Breast epithelium (tissue), 3 donors: Measurements from ENCODE around the gene TCL1A.

Source experiments
- POLR2A ChIP-seq: fragments of 450-650 bp; IDR thresholded peaks from one replicate; pipeline ENCODE4 v1.6.1; 2016; ENCODE audit warnings: antibody characterized with exemption, mild to moderate bottlenecking, moderate library complexity
- TF ChIP-seq, protein P1 (sequence below), 3 donors: fragments of 450-650 bp; IDR thresholded peaks; one replicate each; pipeline ENCODE4 v1.5.1; 2016 to 2017; ENCODE audit warnings: antibody characterized with exemption in 3 of 3, mild to moderate bottlenecking in 3 of 3, moderate library complexity in 3 of 3

GRCh38 chr14:95703805-95704204 lies 10.1 kb downstream of the TCL1A start:
- no peak for TF ChIP-seq POLR2A
- TF ChIP-seq, protein P1, sequence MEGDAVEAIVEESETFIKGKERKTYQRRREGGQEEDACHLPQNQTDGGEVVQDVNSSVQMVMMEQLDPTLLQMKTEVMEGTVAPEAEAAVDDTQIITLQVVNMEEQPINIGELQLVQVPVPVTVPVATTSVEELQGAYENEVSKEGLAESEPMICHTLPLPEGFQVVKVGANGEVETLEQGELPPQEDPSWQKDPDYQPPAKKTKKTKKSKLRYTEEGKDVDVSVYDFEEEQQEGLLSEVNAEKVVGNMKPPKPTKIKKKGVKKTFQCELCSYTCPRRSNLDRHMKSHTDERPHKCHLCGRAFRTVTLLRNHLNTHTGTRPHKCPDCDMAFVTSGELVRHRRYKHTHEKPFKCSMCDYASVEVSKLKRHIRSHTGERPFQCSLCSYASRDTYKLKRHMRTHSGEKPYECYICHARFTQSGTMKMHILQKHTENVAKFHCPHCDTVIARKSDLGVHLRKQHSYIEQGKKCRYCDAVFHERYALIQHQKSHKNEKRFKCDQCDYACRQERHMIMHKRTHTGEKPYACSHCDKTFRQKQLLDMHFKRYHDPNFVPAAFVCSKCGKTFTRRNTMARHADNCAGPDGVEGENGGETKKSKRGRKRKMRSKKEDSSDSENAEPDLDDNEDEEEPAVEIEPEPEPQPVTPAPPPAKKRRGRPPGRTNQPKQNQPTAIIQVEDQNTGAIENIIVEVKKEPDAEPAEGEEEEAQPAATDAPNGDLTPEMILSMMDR (IDR thresholded peaks at IDR 0.05): no peak
